ENCODE results near the gene CIB4. TPM values are rescaled to one million over a fixed set of nuclear protein-coding genes. Genes with fewer than 3 reads are reported as not detected.

CIB4 gene
- total and polyA plus RNA-seq, 5 donors: not detected

DNA sequence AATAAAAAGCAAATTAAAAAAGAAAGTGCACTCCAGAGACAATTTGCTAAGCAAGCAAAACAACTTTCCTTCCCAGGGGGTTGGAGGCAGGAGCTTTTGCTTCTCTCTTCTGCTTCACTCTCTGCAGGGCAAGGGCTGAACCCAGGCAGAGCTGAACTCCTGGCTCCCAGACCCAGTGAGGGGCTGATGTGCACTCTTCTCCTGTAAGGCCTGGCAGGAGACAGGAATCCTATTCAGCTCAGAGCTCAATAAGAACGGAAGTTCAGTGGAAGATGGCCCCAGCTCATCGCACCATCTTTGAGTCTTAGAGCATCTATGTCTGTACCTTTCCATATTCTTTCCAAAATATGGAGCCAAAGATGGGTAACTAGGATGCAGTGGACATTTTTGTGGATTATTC, 29.1 kb downstream of the CIB4 start:
- H3K27me3 ChIP-seq (ENCODE audit: control insufficient read depth, insufficient read depth): no peaks in the 10 kb centered on the region
- no peak overlapping the region for H3K27ac ChIP-seq (ENCODE audit: low read length)
- no peaks in the 10 kb centered on the region for H3K9me3 ChIP-seq (ENCODE audit: control insufficient read depth, low read length)
- no peak for DNase-seq
- no peak overlapping the region for H3K4me3 ChIP-seq (ENCODE audit: low read length)
- WGBS: 81% methylated on average over 2 of the region's 2 CpGs
- no peak for ATAC-seq
- intact Hi-C loops (cut with DNase I): no loop called here
- peaks cover 5% of the 10 kb centered on the region for H3K4me1 ChIP-seq (ENCODE audit: control insufficient read depth, insufficient read depth, low read length)

DNA sequence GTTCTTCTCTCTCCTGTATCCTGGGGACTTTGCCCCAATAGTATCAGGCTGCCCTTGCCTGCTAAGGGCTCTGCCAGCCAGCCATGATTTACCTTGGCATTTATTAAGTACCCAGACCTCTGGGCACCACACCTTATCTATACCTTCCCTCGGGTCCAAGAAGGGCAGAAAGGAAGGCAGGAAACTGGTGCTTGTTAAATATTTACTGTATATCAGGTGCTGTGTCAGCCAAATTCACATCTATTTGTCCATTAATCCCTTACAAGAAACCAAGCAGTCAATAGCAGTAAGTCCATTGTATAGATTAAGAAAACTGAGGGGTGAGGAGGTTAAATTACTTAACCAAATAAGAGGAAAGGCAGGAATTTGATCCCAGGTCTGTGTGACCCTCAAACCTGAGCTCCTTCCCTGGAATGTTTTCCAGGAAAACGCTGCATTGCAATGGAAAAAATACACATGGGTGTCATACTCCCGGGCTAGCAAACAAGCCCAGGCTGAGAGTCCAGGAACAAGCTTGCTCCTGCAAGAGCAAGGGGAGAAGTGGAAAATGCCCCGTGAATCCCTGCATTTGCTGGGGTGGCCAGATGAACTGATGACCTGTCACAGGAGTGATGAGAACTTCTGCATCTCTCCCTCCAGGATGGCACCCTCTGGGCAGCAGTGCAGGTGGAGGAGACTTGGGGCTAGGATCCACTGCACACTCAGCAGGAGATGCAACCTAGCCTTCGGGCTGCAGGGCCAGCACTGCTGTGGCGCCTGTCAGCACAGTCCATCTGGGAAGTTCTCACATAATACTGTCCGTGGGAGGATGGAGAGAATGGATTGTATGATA, 30.4 kb downstream of the CIB4 start:
- intact Hi-C loops (cut with DNase I): no loop called here
- no peak overlapping the region for H3K27ac ChIP-seq (ENCODE audit: low read length)
- ATAC-seq (no peak), DNase-seq (no peak)
- no peak overlapping the region for H3K4me3 ChIP-seq (ENCODE audit: low read length)
- H3K4me1 ChIP-seq (ENCODE audit: control insufficient read depth, insufficient read depth, low read length): peaks cover 5% of the 10 kb centered on the region
- H3K27me3 ChIP-seq (ENCODE audit: control insufficient read depth, insufficient read depth): no peaks in the 10 kb centered on the region
- H3K9me3 ChIP-seq (ENCODE audit: control insufficient read depth, low read length): no peaks in the 10 kb centered on the region
- WGBS: 66% methylated on average over 7 of the region's 7 CpGs

DNA sequence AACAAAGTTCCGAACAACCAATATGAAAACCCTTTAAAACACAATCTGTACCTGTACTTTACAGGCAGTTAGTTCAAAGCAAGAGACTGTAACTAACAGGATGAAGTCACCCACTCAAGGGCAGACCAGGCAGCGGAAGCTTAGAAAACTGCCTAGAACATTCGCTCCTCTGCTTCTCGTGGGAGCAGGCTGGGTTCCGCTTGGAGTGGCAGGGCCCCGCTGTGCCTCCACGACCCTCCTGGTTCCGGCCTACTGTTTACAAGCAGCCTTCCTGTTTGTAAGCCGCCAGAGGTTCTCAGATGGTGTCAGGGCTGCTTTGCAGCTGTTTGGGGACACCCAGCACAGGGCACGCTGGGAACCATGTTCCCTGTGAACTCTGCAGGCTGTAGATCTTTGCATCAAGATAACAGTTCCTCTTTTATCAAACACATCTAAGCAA, 31.3 kb downstream of the CIB4 start:
- WGBS: 76% methylated on average over 10 of the region's 10 CpGs
- ATAC-seq: no peak
- H3K27me3 ChIP-seq (ENCODE audit: control insufficient read depth, insufficient read depth): no peaks in the 10 kb centered on the region
- DNase-seq: no peak
- H3K27ac ChIP-seq (ENCODE audit: low read length): no peak overlapping the region
- intact Hi-C loops (cut with DNase I): no loop called here
- H3K4me1 ChIP-seq (ENCODE audit: control insufficient read depth, insufficient read depth, low read length): peaks cover 5% of the 10 kb centered on the region
- H3K4me3 ChIP-seq (ENCODE audit: low read length): no peak overlapping the region
- no peaks in the 10 kb centered on the region for H3K9me3 ChIP-seq (ENCODE audit: control insufficient read depth, low read length)

DNA sequence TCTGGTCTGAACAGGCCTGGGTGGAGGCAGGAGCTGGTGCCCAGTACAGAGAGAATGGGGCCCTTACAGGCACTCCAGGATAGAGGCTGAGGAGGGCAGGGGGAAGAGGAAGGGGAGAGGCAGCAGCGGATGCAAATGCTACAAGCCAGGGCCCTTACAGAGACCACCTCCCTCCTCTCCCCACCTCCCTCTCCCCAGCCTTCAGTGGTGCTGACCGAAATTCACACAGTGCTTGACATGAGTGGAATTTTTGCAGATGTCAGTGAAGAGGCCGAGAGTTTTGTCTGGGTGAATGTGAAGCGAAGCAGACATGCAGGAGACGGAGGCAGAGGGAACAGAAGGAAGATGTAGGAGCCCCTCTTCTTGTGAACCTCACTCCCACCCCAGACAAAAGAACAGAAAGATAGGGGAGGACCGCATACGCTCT, 31.9 kb downstream of the CIB4 start:
- Histone ChIP-seq H3K27ac (ENCODE audit: low read length) (no peak overlapping the region), H3K27me3 (ENCODE audit: control insufficient read depth, insufficient read depth) (no peaks in the 10 kb centered on the region), H3K9me3 (ENCODE audit: control insufficient read depth, low read length) (no peaks in the 10 kb centered on the region), H3K4me3 (ENCODE audit: low read length) (no peak overlapping the region), H3K4me1 (ENCODE audit: control insufficient read depth, insufficient read depth, low read length) (peaks cover 5% of the 10 kb centered on the region)
- WGBS: 74% methylated on average over 7 of the region's 7 CpGs
- ATAC-seq (no peak), DNase-seq (no peak)
- intact Hi-C loops (cut with DNase I): no loop called here

DNA sequence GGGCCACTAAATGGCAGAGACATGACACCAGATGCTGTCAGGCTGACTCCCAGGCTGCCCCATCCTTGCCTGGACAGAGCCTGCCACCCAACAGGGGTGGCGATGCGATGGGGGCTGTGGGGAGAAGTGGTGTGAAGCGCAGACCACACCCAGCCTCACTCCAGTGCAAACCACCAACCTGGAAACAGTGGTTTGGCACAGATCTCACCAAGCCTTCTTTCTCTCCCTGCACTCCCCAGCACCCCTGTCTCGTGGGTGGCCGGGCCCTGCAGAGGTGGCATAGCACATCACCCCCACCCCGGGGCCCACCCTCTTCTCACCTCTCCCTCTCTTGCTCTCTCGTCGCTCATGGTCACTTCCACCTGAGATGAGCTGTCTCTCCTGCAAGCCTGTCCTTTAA, 32.6 kb downstream of the CIB4 start:
- H3K27me3 ChIP-seq (ENCODE audit: control insufficient read depth, insufficient read depth): no peaks in the 10 kb centered on the region
- DNase-seq (no peak), ATAC-seq (no peak)
- H3K4me3 ChIP-seq (ENCODE audit: low read length): no peak overlapping the region
- WGBS: 88% methylated on average over 8 of the region's 8 CpGs
- H3K4me1 ChIP-seq (ENCODE audit: control insufficient read depth, insufficient read depth, low read length): peaks cover 2% of the 10 kb centered on the region
- no peak overlapping the region for H3K27ac ChIP-seq (ENCODE audit: low read length)
- H3K9me3 ChIP-seq (ENCODE audit: control insufficient read depth, low read length): no peaks in the 10 kb centered on the region
- intact Hi-C loops (cut with DNase I): no loop called here

DNA sequence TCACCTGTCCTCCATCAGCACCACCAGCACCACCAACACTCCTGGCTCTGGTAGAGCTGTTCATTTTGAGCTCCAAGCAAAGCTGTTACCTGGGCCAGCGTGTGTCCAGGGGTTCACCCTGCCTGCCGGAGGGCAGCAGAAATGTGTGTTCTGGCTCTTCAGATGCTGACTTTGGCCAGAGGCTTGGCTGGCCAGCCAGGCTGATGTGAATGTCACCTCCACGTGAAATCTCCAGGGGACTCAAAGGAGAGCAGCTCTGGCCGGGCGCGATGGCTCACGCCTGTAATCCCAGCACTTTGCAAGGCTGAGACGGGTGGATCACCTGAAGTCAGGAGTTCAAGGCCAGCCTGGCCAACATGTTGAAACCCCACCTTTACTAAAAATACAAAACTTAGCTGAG, 33.5 kb downstream of the CIB4 start:
- H3K27me3 ChIP-seq (ENCODE audit: control insufficient read depth, insufficient read depth): no peaks in the 10 kb centered on the region
- no peak overlapping the region for H3K4me3 ChIP-seq (ENCODE audit: low read length)
- 78% methylated on average over 8 of the region's 8 CpGs for WGBS
- intact Hi-C loops (cut with DNase I): loop anchor here in 1 of 4 donors (2.0 kb wide), 1 partner anchor 137 kb away; no protein-coding TSS in a partner anchor
- no peak overlapping the region for H3K27ac ChIP-seq (ENCODE audit: low read length)
- no peak for ATAC-seq
- no peaks in the 10 kb centered on the region for H3K4me1 ChIP-seq (ENCODE audit: control insufficient read depth, insufficient read depth, low read length)
- H3K9me3 ChIP-seq (ENCODE audit: control insufficient read depth, low read length): no peaks in the 10 kb centered on the region
- no peak for DNase-seq

DNA sequence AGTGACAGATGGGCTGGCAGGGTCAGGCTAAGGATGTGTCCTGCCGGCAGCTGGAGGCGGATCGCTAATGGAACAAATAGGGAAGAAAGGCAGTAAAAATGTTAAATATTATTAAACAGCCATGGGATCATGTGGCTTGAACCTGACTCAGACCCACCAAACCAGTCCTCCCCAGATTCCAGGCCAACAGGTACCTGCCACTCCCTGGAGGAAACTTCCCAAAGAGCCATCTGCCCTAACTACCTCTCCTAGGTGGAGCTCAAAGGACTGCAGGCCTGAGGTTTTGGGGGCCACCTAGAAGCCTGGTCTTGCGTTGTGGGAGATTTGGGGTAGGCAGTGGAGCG, 34.3 kb downstream of the CIB4 start:
- H3K9me3 ChIP-seq (ENCODE audit: control insufficient read depth, low read length): no peaks in the 10 kb centered on the region
- no peaks in the 10 kb centered on the region for H3K4me1 ChIP-seq (ENCODE audit: control insufficient read depth, insufficient read depth, low read length)
- DNase-seq (no peak), ATAC-seq (no peak)
- intact Hi-C loops (cut with DNase I): loop anchor here in 2 of 4 donors (1.0 to 2.0 kb wide), 2 partner anchors 138 kb away; no protein-coding TSS in a partner anchor
- no peaks in the 10 kb centered on the region for H3K27me3 ChIP-seq (ENCODE audit: control insufficient read depth, insufficient read depth)
- 88% methylated on average over 5 of the region's 5 CpGs for WGBS
- H3K4me3 ChIP-seq (ENCODE audit: low read length): no peak overlapping the region
- no peak overlapping the region for H3K27ac ChIP-seq (ENCODE audit: low read length)

DNA sequence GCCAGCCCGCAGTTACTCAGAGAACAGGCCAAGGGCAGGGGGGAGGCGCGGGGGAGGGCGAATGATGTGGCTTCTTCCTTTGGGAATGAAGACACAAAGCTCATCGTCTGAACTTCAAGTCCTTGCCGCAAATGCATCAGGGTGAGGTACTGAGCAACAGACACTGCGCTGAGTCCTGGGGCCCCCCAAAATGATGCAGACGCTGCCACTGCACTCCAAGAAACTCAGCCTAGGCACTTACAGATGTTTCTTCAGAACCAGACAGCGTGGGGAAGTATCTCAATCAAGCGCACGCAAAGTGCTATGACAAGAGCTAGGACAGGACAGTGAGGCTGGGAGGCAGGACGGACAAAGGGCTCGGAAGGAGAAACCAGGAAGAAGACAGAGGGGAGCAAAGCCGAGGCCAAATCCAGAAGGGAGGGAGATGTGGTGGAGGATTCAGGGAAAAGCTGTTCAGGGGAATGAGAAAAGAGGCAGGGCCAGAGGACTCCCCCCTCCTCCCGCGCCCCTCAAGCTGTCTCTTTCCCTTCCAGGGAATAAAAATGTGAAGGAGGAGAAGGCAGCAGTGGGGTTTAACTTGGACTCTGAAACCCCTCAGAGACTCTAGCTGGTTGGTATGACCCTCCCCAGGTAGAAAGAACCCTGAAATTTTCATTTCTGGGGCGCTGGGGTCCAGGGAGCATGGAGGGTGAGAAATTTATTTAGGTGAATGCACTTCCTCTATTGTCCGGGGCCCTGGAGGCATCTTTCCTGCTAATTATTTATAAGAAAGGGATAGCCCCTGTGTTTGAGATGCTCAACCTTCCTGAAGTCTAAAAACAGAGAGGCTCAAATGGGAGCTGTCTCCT, 34.9 kb downstream of the CIB4 start:
- DNase-seq (no peak), ATAC-seq (no peak)
- H3K27me3 ChIP-seq (ENCODE audit: control insufficient read depth, insufficient read depth): no peaks in the 10 kb centered on the region
- no peaks in the 10 kb centered on the region for H3K9me3 ChIP-seq (ENCODE audit: control insufficient read depth, low read length)
- H3K27ac ChIP-seq (ENCODE audit: low read length): no peak overlapping the region
- no peaks in the 10 kb centered on the region for H3K4me1 ChIP-seq (ENCODE audit: control insufficient read depth, insufficient read depth, low read length)
- intact Hi-C loops (cut with DNase I): loop anchor here (1.0 to 2.0 kb wide), 3 partner anchors 139 to 141 kb away; no protein-coding TSS in a partner anchor
- H3K4me3 ChIP-seq (ENCODE audit: low read length): no peak overlapping the region
- 73% methylated on average over 18 of the region's 18 CpGs for WGBS

DNA sequence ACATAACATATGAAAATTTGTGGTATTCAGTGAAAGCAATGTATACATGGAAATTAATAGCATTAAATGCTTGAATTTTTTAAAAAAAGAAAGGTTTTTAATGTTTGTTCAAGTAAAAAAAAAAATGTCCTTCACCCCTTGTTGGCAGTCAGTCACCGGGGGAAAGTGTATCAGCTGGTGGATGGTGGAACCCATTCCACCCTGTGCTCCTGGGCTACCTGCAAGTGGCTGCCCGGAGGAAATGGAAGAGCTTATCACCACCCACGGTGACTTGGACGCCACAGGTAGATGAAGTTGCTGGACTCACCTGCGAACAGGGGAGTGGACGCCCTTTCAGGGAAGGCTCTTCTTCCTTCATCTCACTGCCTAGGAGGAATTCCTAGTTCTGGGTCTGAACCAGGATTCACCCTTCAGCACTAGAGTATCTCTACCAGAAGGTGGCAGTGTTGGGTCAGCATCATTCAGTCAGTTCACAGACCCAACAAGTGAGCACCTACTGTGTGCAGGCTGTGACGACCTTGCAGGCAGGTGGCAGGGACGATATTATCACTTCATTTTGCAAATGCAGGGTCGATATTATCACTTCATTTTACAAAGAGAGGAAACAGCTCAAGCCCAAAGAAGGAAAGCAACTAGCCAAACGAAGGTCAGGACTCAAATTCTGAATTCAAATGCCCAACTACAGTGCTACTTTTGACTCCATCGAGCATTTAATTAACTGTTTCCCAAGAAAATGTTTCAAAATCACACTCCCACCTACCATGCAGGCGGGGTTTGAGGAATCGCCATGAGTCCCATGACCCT, 35.8 kb downstream of the CIB4 start:
- no peak overlapping the region for H3K27ac ChIP-seq (ENCODE audit: low read length)
- peak; percentile 56 to 73 for ATAC-seq
- no peaks in the 10 kb centered on the region for H3K4me1 ChIP-seq (ENCODE audit: control insufficient read depth, insufficient read depth, low read length)
- H3K4me3 ChIP-seq (ENCODE audit: low read length): no peak overlapping the region
- no peaks in the 10 kb centered on the region for H3K9me3 ChIP-seq (ENCODE audit: control insufficient read depth, low read length)
- no peak for DNase-seq
- H3K27me3 ChIP-seq (ENCODE audit: control insufficient read depth, insufficient read depth): no peaks in the 10 kb centered on the region
- 31% methylated on average over 13 of the region's 13 CpGs for WGBS
- intact Hi-C loops (cut with DNase I): loop anchor here in 2 of 4 donors (2.0 kb wide), 2 partner anchors 139 to 141 kb away; no protein-coding TSS in a partner anchor

DNA sequence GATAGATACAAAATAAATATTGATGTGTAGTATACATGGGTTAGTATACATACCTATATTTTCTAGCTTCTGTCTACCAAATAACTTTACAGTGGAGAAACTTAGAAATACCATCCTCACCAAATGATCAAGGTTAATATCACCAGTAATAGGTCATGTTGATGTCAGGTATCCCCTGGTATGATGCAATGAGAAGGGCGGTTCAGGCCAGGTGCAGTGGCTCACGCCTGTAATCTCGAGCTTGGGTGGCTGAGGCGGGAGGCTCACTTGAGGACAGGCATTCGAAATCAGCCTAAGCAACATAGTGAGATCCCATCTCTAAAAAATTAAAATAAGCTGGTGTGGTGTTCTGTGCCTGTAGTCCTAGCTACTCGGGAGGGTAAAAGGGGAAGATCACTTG, 38.6 kb downstream of the CIB4 start:
- no peak for DNase-seq
- Histone ChIP-seq H3K4me1 (ENCODE audit: control insufficient read depth, insufficient read depth, low read length) (no peaks in the 10 kb centered on the region), H3K27ac (ENCODE audit: low read length) (no peak overlapping the region), H3K27me3 (ENCODE audit: control insufficient read depth, insufficient read depth) (no peaks in the 10 kb centered on the region), H3K4me3 (ENCODE audit: low read length) (no peak overlapping the region), H3K9me3 (ENCODE audit: control insufficient read depth, low read length) (no peaks in the 10 kb centered on the region)
- no peak for ATAC-seq
- 82% methylated on average over 6 of the region's 6 CpGs for WGBS
- intact Hi-C loops (cut with DNase I): no loop called here
